Measurements from ENCODE around the gene CFAP45.

GRCh38 chr1:159829822-159830465, 70.0 kb downstream of the CFAP45 start:
- TF ChIP-seq EZH2 (IDR thresholded peaks at IDR 0.05; ENCODE audit: borderline replicate concordance, insufficient read depth, low read depth, low read length, poor library complexity, severe bottlenecking) = no peak
- TF ChIP-seq, protein P1, sequence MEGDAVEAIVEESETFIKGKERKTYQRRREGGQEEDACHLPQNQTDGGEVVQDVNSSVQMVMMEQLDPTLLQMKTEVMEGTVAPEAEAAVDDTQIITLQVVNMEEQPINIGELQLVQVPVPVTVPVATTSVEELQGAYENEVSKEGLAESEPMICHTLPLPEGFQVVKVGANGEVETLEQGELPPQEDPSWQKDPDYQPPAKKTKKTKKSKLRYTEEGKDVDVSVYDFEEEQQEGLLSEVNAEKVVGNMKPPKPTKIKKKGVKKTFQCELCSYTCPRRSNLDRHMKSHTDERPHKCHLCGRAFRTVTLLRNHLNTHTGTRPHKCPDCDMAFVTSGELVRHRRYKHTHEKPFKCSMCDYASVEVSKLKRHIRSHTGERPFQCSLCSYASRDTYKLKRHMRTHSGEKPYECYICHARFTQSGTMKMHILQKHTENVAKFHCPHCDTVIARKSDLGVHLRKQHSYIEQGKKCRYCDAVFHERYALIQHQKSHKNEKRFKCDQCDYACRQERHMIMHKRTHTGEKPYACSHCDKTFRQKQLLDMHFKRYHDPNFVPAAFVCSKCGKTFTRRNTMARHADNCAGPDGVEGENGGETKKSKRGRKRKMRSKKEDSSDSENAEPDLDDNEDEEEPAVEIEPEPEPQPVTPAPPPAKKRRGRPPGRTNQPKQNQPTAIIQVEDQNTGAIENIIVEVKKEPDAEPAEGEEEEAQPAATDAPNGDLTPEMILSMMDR (IDR thresholded peaks at IDR 0.05) = no peak
